ENCODE data around the gene MYL6B.
"Not testable (repeated sequence)": the region's sequence is repeated elsewhere in the genome, so short reads cannot be mapped to it uniquely, and the experiment has no call there.

The MYL6B gene

DNA sequence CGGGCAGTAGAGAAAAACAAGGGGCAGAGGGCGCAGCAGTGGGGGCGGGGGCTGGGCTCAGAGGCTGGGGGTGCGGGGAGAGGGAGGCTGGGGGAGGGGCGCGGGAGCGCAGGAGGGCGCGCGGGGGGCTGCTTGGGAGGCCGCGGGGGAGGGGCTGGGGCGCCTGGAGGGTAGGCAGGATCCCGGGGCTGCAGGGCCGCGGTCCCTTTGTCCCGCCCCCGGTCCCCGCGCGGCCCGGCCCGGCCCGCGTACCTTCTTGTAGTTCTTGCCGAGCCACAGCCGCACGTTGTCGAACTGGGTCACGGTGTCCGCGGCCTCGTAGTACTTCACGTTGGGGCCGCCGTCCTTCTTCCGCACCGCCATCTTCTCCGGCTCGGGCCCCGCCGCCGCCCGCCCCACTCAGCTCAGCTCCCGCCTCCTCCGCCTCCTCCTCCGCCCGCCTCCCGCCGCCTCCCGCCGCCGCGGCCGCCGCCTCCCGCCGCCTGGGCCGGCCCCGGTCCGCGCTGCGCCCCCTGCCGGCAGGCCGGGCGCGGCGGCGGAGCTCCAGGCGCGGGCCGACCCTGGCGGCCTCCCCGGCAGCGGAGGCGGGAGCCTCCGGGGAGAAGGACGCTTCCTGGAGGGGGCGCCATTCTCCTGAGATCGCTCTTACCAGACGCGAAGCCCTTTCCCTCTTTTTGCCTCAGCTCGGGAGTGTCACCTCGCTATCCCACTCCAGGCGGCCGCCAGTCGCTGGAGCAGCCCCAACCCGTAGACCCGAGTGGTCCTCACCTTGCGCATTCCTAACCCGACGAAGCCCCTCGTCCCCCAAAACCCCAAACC, 36.9 kb downstream of the MYL6B start, which contains the start of gene SMARCC2:
TSS of gene SMARCC2 (minus strand) at position 385 of the 819 bp plus-strand sequence. CDS start at position 363, 22 bp downstream.
- peak within 1 kb of the TSS; percentile 97 for H3K27ac Mint-ChIP-seq
- H3K27me3 Mint-ChIP-seq = no peaks in the 10 kb centered on the region
- H3K4me1 Mint-ChIP-seq (ENCODE audit: low read depth) = peaks cover 43% of the 10 kb centered on the region
- peak within 1 kb of the TSS; percentile 95 for H3K4me3 Mint-ChIP-seq
- intact Hi-C loops (cut with micrococcal nuclease) = loop anchor here (2.0 kb wide), 2 partner anchors 31 to 63 kb away; partner anchors contain the start of gene MYL6
- H3K9me3 Mint-ChIP-seq = no peaks in the 10 kb centered on the region
- peaks cover 38% of the 10 kb centered on the region for H3K36me3 Mint-ChIP-seq (ENCODE audit: low read depth)

DNA sequence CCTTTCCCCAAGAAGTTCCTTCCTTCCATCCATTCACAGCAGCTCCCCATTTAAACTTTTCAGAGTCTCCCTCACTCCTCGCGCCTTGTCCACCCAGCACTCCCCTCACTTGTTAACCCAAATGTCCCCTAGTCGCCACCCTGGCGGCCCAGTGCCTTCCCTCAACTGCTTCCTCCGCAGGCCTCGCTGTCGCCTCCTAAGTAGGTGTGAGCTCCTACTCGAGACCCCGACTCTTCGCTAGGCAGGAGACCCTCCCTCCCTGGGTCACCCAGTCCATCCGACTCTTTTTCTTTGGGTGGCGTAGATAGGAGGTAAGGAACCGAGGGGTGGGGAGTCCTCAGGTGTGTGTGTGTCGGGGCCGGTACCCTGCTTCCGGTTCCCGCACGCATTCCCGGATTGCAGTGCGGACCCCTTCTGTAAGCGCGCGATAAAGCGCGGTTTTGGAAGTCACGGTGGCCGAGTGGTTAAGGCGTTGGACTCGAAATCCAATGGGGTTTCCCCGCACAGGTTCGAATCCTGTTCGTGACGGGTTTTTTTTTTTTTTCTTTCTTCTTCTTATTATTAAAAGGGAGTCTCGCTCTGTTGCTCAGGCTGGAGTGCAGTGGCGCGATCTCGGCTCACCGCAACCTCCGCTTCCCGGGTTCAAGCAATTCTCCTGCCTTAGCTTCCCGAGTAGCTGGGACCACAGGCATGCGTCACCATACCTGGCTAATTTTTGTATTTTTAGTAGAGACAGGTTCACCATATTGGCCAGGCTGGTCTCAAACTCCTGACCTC, 37.7 kb downstream of the MYL6B start:
- H3K4me1 Mint-ChIP-seq (ENCODE audit: low read depth) = peaks cover 43% of the 10 kb centered on the region
- H3K27me3 Mint-ChIP-seq = no peaks in the 10 kb centered on the region
- no peaks in the 10 kb centered on the region for H3K9me3 Mint-ChIP-seq
- intact Hi-C loops (cut with micrococcal nuclease) = loop anchor here (1.0 to 5.0 kb wide), 4 partner anchors 31 to 277 kb away; partner anchors contain the start of genes MYL6 and SPRYD4
- peaks cover 30% of the 10 kb centered on the region for H3K36me3 Mint-ChIP-seq (ENCODE audit: low read depth)
- H3K27ac Mint-ChIP-seq = peak overlapping the region; percentile 97
- peak overlapping the region; percentile 95 for H3K4me3 Mint-ChIP-seq

DNA sequence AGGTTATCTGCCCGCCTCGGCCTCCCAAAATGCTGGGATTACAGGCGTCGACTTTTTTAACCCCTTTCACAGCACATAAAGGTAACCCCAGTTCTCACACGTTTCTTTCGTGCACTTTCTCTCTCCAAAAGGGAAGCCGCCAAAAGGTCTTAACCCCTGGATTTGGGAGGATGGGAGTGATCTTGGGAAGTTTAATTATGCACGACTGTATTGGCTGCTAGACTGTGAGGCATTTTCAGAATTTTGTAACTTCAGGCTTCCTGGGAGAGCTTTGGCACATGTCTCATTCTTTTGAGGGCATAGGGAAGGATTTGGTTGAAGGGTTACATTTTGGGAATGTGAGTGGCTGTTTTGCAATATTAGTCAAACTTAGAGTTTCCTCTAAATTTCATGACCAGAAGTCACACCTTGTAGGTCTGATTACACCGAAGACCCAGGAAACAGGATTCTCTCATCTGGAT, 38.3 kb downstream of the MYL6B start:
- intact Hi-C loops (cut with micrococcal nuclease) = loop anchor here (1.0 to 5.0 kb wide), 2 partner anchors 71 to 277 kb away; partner anchors contain the start of gene SPRYD4
- Mint-ChIP-seq H3K4me1 (ENCODE audit: low read depth) (peaks cover 43% of the 10 kb centered on the region), H3K27ac (peak overlapping the region; percentile 97), H3K9me3 (no peaks in the 10 kb centered on the region), H3K4me3 (peak overlapping the region; percentile 95), H3K36me3 (ENCODE audit: low read depth) (peaks cover 24% of the 10 kb centered on the region), H3K27me3 (no peaks in the 10 kb centered on the region)

DNA sequence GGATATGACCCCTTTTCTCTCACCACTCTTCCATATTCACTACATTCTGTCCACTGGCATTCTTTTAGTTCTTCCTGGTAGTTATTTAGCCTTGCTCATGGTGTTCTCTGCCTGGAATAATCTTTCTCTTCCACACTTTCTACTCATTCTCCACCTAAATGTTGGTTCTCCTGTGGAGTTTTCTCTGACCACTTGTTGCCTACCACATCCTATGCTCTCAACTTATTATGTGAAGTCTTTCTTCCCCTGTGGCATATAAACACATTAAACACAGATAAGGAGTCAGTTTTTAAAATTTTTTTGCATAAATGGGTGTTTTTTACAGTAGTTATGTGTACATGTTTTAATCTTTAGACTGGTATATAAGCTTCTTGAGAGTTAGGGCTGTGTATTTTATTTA, 40.2 kb downstream of the MYL6B start:
- peaks cover 33% of the 10 kb centered on the region for H3K4me1 Mint-ChIP-seq (ENCODE audit: low read depth)
- H3K36me3 Mint-ChIP-seq (ENCODE audit: low read depth) = peaks cover 8% of the 10 kb centered on the region
- H3K27ac Mint-ChIP-seq = peak overlapping the region; percentile 50
- intact Hi-C loops (cut with micrococcal nuclease) = loop anchor here (2.0 to 5.0 kb wide), 2 partner anchors 66 to 275 kb away; partner anchors contain the start of genes ANKRD52 and SPRYD4
- no peak overlapping the region for H3K4me3 Mint-ChIP-seq
- H3K27me3 Mint-ChIP-seq = no peaks in the 10 kb centered on the region
- no peaks in the 10 kb centered on the region for H3K9me3 Mint-ChIP-seq

DNA sequence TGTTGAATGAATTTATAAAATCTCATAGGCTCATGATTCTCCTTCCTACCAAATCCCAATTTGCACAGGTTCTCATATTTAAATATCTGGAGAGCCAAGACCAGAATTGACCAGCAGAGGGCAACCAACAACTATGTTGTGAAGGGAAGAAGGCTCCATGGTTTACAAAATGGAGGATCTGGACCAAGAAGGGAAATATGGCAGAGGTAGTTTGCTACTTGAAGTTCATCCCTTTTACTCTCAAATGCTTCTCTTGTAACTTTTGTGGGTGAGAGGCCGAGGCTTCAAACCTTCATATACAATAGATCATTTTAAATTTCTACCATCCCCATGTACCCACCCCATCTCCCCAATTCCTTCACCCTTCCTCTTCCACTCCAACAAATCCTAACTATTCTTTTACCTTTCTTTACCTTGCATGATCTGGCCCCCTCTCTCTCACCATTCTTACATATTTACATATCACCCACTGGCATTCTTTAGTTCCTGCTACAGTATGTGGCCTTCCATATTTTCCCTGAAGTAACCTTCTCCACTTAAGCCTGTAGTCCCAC, 40.7 kb downstream of the MYL6B start:
- H3K4me3 Mint-ChIP-seq = no peak overlapping the region
- no peaks in the 10 kb centered on the region for H3K27me3 Mint-ChIP-seq
- H3K36me3 Mint-ChIP-seq (ENCODE audit: low read depth) = peaks cover 8% of the 10 kb centered on the region
- no peaks in the 10 kb centered on the region for H3K9me3 Mint-ChIP-seq
- peak overlapping the region; percentile 50 for H3K27ac Mint-ChIP-seq
- peaks cover 28% of the 10 kb centered on the region for H3K4me1 Mint-ChIP-seq (ENCODE audit: low read depth)
- intact Hi-C loops (cut with micrococcal nuclease) = loop anchor here (1.0 to 5.0 kb wide), 4 partner anchors 27 to 274 kb away; partner anchors contain the start of genes ANKRD52, NABP2 and SPRYD4

DNA sequence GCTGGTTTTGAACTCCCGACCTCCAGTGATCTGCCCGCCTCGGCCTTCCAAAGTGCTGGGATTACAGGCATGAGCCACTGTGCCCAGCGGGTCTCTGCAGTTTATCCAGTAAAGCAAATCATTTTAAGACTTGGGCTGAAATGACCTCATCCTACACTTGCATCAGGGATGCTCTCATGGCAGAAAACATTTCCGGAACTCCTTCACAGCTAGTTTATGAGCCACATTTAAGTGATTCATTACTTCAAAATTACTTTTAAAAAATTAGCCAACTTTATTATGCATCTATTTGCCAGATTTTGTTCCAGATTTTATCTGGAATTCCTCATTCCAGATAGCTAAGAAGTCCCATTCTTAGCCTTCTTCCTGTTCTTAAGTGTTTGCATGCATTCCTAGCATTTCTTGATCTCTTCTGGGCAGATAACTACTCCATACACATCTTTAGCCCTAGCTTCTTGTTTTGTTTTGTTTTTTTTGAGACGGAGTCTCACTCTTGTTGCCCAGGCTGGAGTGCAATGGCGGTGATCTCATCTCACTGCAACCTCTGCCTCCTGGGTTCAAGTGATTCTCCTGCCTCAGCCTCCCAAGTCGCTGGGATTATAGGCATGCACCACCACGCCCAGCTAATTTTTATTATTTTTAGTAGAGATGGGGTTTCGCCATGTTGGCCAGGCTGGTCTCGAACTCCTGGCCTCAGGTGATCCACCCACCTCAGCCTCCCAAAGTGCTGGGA, 44.6 kb downstream of the MYL6B start:
- H3K27ac Mint-ChIP-seq; intact Hi-C loops (cut with micrococcal nuclease); H3K27me3 Mint-ChIP-seq; H3K4me1 Mint-ChIP-seq (ENCODE audit: low read depth); H3K4me3 Mint-ChIP-seq; H3K36me3 Mint-ChIP-seq (ENCODE audit: low read depth); H3K9me3 Mint-ChIP-seq: not testable (repeated sequence)

DNA sequence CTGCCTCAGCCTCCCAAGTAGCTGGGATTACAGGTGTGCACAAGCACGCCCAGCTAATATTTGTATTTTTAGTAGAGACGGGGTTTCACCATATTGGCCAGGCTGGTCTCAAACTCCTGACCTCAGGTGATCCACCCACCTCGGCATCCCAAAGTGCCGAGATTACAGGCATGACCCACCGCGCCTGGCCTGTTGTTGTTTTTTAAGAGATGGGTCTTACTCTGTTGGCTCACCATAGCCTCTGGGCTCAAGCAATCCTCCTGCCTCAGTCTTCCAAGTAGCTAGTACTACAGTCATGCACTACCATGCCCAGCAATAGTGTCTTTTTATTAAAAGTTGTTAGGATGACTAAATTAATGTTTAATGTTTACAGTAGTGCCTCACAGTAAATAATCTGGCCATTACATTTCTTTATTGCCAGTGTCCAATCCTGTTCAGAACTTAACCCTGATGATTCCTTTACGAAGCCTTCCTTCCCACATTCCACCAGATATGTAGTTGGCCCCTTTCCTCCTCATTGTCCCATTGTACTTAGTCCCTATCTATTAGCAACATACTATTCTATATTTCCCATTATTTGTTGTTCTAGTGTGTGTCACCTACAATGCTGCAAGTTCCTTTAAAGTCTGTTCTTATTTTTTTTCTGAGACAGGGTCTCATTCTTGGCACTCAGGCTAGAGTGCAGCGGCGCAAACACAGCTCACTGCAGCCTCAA, 45.7 kb downstream of the MYL6B start:
- Mint-ChIP-seq H3K27me3 (no peaks in the 10 kb centered on the region), H3K9me3 (no peaks in the 10 kb centered on the region), H3K4me3 (no peak overlapping the region), H3K27ac (no peak overlapping the region), H3K36me3 (ENCODE audit: low read depth) (no peaks in the 10 kb centered on the region), H3K4me1 (ENCODE audit: low read depth) (peaks cover 6% of the 10 kb centered on the region)
- intact Hi-C loops (cut with micrococcal nuclease) = no loop called here

DNA sequence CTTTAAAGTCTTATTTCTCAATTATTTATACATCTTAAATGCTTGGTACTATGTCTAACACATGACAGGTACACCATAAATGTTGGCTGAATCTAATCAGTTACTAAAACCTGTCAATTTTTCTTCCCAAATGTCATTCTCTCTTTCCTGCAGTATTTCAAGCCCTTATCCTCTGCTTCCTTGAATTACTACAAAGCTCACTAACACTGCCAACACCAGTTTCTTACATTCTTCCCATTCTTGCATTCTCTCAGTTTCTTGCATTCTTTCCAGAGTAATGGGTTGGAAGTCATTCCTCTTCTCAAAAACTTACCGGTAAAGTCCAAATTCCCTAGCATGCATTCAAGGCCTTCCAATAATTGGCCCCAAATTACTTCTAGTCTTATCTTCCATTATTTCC, 46.4 kb downstream of the MYL6B start:
- no peaks in the 10 kb centered on the region for H3K4me1 Mint-ChIP-seq (ENCODE audit: low read depth)
- intact Hi-C loops (cut with micrococcal nuclease) = no loop called here
- H3K27ac Mint-ChIP-seq = no peak overlapping the region
- no peak overlapping the region for H3K4me3 Mint-ChIP-seq
- no peaks in the 10 kb centered on the region for H3K27me3 Mint-ChIP-seq
- no peaks in the 10 kb centered on the region for H3K9me3 Mint-ChIP-seq
- no peaks in the 10 kb centered on the region for H3K36me3 Mint-ChIP-seq (ENCODE audit: low read depth)

DNA sequence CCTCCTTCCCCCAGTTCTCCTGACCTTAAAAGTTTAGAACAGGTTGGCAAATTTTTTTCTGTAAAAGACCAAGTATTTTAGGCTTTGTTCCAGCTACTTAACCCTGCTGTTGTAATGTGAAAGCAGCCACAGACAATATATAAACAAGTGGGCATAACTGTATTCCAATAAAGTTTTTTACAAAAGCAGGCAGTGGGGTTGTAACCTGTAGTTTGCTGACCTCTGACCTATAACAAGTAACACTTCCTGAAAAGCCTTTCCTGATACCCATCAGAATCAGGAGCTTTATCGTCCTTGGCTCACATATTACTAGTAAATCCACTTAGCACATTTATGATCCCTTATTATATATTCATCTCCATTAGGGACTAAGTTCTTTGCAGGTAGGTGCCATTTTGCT, 50.0 kb downstream of the MYL6B start:
- Mint-ChIP-seq H3K4me3 (no peak overlapping the region), H3K36me3 (ENCODE audit: low read depth) (peaks cover 35% of the 10 kb centered on the region), H3K27me3 (no peaks in the 10 kb centered on the region), H3K9me3 (no peaks in the 10 kb centered on the region), H3K27ac (no peak overlapping the region), H3K4me1 (ENCODE audit: low read depth) (peaks cover 10% of the 10 kb centered on the region)
- intact Hi-C loops (cut with micrococcal nuclease) = no loop called here

DNA sequence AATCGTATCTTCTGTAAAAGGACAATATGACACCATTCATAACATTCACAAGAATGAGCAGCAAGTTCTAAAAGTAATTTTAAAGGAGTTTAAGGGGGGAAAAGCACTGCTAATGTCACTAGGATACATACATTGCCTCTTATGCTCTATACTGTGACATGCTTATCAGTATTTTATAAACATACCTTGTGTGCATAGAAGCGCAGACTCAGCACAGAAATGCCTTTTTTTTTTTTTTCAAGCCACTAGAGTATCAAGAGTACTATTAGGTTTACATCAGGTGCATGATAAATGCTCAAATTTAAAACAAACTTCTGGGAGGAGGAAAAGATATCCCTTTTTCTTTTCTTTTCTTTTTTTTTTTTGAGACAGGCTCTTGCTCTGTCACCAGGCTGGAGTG, 50.5 kb downstream of the MYL6B start:
- no peaks in the 10 kb centered on the region for H3K27me3 Mint-ChIP-seq

DNA sequence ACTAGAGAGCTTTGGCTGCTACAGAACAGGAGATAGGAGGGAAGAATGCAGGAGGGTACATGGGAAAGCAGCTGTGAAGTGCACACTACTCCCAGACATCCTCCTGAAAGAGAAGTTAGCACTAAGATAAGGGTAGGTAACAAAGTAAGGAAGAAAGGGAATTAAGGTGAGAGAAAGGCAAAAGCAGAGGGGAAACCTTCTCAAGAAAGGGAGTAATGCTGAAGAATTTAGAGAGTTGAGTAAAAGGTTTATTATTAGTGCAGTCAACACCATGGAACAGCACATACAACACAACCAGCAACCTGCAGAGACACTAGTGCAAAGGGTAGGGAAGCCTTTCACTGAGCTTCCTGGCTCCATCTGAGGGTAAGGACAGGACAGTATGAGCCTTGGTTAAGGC, 51.9 kb downstream of the MYL6B start:
- peaks cover 54% of the 10 kb centered on the region for H3K36me3 Mint-ChIP-seq (ENCODE audit: low read depth)
- H3K4me3 Mint-ChIP-seq = no peak overlapping the region
- peaks cover 10% of the 10 kb centered on the region for H3K4me1 Mint-ChIP-seq (ENCODE audit: low read depth)
- intact Hi-C loops (cut with micrococcal nuclease) = no loop called here
- H3K27me3 Mint-ChIP-seq = no peaks in the 10 kb centered on the region
- H3K27ac Mint-ChIP-seq = no peak overlapping the region
- H3K9me3 Mint-ChIP-seq = no peaks in the 10 kb centered on the region

More for the DNA sequence above, 50.5 kb downstream of the MYL6B start:
- H3K9me3 Mint-ChIP-seq = no peaks in the 10 kb centered on the region
- no peak overlapping the region for H3K4me3 Mint-ChIP-seq
- peaks cover 10% of the 10 kb centered on the region for H3K4me1 Mint-ChIP-seq (ENCODE audit: low read depth)
- intact Hi-C loops (cut with micrococcal nuclease) = no loop called here
- no peak overlapping the region for H3K27ac Mint-ChIP-seq
- peaks cover 40% of the 10 kb centered on the region for H3K36me3 Mint-ChIP-seq (ENCODE audit: low read depth)

DNA sequence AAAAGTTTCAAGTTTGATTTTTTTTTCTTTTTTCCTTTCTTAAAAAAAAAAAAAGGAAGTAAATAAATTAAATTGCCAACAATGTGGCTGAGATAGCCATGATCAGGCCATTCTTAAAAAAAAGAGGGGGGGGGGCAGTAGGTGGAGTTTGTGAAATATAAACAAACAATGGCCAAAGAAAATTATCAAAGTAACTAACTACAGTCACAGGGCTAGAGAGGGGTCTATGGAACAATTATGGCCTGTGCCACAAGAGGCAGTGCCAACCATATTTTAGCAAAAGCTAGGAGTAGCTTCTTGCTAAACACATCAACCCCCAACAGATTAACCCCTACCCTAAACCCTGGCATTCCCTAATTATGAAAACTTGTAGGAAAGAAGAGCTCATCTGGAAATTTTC, 53.1 kb downstream of the MYL6B start:
- no peaks in the 10 kb centered on the region for H3K27me3 Mint-ChIP-seq
- intact Hi-C loops (cut with micrococcal nuclease) = no loop called here
- no peak overlapping the region for H3K27ac Mint-ChIP-seq

More for the DNA sequence above, 53.1 kb downstream of the MYL6B start:
- peaks cover 10% of the 10 kb centered on the region for H3K4me1 Mint-ChIP-seq (ENCODE audit: low read depth)
- no peak overlapping the region for H3K4me3 Mint-ChIP-seq
- H3K9me3 Mint-ChIP-seq = no peaks in the 10 kb centered on the region
- H3K36me3 Mint-ChIP-seq (ENCODE audit: low read depth) = peaks cover 66% of the 10 kb centered on the region
